Activated CD4-positive, alpha-beta T cell treated with anti-CD3 and anti-CD28 coated beads, Interleukin-10, Interleukin-2, amounts not matched to agents 100 ng/mL and 50 ng/mL, durations not matched to agents 16 hours and 8 hours (primary cell): Measurements from ENCODE around the gene INPP5E.

Experiments used
- DNase-seq: peaks from one replicate; pipeline ENCODE4 v3.0.0-alpha.2; 2020

INPP5E gene

GRCh38 chr9:136401173-136401922 lies 38.3 kb downstream of the INPP5E start:
- DNase-seq = no peak

DNA sequence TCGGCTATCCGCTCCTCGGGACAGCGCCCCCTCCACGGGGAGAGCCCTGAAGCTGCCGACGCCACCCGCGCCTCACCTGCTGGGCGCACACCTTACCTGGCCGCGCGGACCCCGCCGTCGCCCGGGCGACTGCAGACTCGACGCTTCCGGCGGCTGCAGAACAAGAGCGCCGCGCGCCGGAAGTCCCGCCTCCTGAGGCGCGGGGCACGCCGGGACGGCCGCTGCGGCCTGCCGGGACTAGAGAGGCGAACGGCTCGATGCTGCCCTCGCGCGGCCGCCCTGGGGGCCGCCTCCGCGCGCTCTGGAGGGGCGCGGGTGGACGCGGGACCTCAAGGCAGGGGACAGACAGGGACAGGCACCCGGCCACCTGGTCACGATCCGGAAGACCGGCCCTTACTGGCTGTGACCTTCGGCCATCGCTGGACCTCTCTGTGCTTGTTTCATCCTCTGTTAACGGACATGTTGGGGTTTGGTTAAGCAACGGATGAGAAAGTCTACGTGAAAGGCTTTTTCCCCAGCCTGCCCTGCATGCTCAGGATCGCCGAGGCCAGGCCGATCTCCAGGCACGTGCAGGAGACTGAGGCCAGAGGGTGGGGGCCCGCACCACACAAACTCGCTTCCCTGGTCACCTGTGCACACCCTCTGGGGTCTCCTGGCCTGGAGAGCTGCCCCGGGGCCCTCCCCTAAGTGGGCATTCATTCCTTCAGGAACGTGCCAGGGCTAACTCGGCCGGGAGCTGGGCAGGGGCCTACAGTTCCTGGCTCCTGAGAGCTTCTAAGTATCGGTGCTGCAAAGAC lies 39.4 kb downstream of the INPP5E start, which contains the start of gene SNAPC4:
TSS of gene SNAPC4 (minus strand) at position 133 of the 797 bp plus-strand sequence. CDS start 1,742 bp downstream, outside the sequence.
- DNase-seq = peak; percentile 95

DNA sequence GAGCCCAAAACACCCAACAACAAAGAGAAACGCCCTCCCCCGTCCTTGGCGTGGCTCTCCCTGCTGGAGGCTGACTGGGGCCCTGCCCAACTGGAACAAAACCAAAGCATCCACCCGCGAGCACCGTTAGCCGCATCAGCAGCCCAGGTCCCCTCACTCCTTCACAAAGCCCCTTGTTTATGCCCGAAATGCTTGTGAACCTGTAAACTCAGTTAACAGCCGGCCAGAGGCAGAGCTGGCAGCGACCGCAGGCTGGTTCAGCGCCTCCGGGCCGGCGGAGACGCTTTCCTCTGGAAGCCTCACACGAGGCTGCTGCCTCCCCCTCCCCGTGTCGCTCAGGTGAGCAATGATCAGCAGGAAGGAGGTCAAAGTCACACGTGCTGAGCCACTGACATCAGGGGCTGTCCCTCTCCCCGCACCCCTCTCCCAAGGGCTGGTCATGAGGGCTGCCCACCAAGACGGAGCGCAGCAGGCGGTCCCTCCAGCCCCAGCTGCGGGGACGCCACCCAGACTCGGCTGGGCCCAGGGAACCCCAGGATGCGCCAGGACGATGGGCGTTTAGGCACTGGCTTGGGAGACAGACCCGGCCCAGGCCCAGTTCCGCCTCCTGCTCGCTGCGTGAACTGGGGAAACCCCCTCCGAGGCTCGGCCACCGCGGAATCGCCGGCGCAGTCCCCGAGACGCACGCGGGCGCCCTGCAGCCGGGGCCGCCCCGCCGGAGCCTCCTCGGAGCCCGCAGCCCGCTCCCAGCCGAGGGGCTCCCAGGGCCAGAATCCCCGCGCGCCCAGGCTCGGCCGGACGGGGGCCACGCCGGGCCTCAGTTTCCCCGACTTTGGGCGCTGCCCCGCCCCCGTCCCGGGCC lies 40.2 kb downstream of the INPP5E start:
- DNase-seq = peak; percentile 52

DNA sequence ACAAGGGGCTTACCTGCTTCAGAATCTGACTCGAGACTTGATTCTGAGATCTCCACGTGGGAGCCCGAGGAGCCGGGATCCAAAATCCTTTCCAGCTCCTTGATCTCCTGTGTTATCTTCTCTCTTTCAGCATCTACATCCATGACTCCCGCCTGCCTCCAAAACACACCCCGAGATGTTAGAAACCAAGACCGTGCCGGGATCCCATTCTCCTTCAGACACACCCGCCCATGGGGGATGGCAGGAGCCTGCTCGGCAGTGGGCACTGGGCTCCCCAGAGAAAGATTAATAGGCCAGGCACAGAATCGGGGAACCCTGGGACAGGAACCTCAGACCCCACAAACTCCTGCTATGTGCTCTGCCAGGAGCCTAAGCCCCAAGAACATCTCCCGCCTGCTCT lies 41.4 kb downstream of the INPP5E start:
- DNase-seq = no peak

DNA sequence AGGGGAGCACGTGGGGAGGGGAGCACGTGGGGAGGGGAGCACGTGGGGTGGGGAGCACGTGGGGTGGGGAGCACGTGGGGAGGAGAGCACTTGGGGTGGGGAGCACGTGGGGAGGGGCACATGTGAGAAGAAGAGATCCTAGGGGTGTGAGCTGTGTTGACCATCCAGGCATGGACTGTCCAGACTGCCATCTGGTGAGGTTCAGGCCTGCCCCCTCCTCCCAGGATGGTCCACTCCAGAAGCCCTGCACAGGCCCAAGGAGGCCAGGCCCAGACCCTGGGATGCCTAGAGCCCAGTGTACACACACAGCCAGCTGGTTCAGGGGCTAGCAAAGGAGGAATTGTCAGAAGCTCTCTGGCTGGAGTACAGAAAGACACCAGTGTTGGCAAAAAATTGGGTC lies 42.0 kb downstream of the INPP5E start:
- DNase-seq = no peak

DNA sequence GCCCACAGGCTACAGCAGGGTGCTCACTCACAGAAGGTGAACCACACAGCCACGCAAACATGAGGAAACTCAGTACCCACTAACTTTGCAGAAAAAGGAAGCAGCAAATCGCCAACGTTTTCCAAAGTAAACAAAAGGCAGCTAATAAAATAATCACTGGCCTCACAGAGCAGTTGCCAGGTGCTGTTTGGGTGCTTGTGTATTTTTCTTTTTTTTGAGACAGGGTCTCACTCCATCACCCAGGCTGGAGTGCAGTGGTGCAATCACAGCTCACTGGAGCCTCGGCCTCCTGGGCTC lies 43.5 kb downstream of the INPP5E start:
- no peak for DNase-seq

DNA sequence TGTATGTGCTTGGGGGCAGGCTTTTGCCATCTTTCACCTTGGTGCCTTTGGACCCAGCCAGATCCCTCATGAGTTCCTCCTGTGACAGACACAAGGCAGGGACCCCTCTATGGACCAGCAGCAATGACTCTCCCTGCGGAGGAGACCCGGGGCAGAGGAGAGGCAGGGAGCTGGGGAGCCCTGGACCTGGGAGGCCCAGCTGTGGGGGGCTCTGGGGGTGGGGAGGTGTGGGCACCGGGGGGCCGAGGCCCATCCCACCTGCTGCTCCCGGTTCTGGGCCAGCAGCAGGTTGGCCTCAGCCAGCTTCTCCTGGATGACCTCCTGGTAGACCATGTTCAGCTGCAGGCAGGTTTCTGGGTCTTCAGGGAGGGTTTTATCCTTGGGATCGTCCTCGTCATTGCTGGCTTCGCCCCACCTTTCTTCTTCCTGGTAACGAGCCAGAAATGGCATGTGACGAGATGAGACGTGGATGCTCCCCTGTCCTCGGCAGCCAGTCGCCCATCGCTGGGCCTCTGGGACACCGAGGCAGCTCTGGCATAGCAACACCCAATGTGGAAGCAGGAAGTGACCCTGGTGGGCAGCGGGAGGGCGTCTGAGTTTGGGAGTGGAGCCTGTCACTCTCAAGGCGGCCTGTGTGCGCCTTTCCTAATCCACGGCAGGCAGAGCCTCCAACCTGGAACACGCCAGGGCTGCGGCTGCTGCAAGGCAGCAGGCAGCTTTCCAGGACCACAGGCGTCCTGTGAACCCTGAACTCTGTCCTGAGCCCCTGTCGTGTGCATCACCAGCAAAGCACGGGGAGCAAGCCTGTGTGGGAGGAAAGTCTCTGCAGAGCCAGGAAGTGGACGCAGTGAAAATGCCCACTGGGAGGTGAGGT lies 44.1 kb downstream of the INPP5E start:
- DNase-seq = no peak

- no peak for DNase-seq
Measured at GRCh38 chr9:136395020-136395340, 44.7 kb downstream of the INPP5E start.

DNA sequence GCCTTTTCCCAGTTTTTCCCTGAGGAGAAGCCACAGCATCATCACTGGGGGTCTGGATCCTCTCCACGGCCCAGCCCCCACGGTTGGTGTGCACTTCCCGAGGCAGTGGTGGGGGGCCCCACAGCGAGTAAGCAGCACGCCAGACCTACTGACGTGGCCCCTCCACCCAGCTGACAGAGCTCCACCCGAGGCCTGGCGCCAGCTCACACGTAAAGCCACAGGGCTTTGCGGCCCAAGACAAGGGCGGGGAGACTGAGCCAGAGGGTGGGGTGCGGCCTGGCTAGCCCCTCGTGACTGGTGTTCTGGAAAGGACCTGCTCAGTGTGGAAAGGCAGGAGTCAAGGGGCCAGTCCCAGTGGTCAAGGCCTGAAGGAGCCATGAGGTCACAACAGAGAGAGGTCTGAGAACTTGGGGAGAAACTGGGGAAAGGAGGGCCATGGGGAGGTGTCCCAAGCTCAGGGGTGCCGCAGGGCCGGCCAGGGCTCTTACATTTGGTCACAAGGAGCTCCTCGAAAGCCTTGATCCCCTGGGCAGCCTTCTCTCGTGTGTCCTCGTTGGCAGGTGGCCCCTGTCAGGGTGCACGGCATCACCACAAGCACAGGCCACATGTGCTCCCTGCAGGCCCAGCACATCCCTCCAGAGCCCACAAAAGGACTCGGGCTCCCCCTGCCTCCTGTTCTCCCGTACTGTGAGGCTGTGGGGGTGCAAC lies 45.2 kb downstream of the INPP5E start:
- DNase-seq = no peak

DNA sequence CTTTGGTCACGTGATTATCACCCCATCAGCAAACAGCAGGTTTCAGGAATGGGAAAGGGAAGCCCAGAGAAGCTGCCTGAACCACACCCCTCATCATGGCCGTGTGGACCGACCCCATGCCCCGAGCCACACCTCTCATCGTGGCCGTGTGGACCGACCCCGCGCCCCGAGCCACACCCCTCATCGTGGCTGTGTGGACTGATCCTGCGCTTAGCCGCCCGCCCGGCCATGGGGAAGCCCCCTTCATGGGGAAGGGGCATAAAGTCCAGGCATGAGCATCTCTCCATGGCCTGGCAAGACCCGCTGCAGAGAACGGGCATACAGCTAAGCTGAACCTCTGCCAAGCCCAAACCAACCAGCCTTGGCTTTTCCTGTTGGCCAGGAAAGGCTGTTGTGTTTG lies 46.1 kb downstream of the INPP5E start:
- no peak for DNase-seq

DNA sequence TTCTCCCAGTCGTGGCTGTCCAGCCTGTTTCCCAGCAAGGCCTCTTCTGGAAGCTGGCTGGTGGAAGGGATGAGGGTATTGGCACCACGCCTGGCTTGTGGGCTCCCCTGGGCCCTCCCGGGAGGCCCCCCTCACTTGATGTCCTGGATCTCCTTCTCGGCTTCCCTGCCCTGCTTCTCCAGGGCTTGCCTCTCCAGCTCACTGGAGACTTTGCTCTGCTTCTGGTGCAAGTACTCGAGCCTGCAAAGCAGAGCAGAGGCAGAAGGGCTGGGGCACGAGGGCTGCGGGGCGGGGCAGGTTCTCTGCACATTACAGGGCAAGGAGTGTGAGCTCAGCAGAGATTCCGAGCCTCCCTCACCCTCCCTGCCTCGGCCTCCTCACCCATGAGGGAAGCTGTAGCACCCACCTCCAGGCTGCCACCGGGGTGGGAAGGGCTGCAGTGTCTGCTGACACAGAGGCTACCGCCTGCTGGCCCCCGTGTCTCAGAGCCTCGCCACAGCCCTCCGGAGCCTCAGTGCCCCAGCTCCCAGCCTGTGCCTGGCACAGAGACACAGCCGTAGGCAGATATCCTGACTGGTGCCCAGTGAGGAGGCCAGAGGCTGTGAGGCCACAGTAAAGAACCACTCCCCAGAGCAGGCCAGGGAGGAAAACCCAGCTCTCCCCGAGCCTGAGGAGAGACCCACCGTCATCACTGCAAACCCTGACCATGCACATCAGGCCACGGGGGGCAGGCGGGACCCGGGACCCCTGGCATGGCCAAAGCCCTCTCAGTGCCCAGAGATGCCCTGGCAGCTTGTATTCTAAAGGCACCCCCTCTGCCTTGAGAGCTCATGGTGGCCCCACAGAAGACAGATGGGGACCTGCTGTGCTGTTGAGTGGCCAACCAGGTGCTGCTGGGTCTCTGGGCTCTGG lies 46.9 kb downstream of the INPP5E start:
- no peak for DNase-seq

DNA sequence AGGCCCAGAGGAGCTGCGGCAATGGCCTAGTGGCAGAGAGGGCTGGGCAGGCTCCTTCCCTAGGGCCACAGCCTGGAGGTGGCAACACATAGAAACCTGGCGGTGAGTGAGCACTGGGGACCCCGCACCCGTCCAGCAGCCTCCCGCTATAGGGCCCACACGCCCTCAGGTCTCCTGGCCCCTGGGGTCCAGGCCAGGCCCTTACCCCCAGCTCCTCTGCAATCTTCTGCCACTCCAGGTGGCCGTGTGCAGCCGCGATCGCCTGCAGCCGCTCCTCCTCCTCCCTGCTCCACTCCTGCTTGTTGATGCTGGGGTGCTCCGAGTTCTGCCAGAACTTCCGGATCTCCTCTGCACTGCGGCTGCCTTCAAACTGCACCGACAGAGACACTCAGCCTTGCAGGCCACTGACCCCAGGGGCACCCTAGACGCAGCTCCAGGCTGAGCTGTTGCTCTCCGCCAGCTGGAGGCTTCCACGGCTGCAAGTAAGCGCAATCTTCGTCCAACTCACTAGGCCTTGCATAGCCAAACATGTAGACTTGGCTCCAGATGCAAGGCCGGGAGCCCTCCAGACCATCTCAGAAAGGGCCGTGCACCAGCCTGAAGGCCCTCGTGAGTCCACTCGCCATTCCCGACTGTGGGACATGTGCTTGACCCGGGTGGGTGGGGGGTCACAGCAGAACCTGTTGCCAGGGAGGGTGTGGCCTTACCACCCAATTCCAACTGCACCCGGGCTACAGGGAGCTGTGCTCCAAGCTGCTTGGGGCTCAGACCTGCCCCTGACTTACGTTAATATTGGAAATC lies 47.7 kb downstream of the INPP5E start:
- DNase-seq = no peak

- no peak for DNase-seq
Measured at GRCh38 chr9:136389396-136389795, 50.2 kb downstream of the INPP5E start.

- no peak for DNase-seq
Measured at GRCh38 chr9:136387217-136387616, 52.4 kb downstream of the INPP5E start.

DNA sequence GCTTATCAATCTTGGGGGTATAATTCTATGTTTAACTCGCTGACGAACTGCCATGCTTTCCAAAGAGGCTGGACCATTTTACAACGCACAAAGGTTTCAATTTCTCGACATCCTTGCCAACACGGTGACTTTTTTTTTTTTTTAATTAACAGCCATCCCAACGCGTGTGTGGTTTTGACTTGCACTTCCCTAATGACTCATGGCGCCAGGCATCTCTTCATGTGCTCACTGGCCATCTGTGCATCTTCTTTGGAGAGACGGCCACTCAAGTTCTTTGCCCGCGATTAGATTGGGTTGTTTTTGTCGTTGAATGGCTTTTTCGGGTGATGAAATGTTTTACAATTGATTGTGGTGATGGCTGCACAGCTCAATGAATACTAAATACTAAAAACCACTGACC lies 53.6 kb downstream of the INPP5E start:
- peak; percentile 43 for DNase-seq

DNA sequence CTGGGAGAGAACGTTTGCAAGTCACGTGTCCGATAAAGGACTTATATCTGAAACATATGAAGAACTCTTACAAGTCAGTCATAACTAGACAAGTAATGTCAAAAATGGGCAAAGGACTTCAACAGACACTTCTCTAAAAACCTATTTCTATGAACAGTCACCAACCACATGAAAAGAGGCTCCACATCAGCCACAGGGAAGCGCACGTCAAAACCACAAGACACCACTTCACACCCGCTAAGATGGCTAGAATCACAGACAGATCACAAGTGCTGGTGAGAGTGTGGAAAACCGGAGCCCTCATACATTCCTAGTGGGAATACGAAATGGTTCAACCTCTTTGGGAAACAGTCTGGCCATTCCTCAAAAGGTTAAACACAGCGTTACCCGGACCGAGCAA lies 54.6 kb downstream of the INPP5E start:
- no peak for DNase-seq

- no peak for DNase-seq
Measured at GRCh38 chr9:136383436-136383835, 56.2 kb downstream of the INPP5E start.

DNA sequence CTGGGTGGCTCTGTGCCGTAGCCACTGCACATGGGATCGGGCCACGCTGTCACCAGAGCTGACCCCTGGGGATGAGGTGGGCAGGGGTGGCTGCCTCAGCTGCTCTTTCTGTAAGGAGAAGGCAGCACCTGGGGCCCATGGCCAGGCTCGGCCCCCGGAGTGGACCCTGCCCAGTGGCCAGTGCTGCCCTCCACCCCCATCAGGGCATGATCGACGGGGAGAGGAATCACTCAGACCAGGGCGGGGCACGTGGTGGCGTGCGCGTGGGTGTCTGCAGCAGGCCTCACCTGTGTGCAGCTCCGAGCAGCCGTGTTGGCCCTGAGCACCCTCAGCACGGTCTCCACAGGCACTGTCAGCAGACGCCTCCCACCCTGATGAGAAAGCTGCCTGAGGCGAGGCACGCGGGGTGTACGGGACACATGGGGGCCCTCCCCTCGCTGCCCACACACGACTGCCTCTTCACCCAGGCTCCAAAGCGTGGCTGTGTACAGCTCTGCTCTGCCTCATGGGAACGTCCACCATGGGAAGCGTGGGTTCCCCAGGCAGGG lies 57.6 kb downstream of the INPP5E start:
- no peak for DNase-seq

DNA sequence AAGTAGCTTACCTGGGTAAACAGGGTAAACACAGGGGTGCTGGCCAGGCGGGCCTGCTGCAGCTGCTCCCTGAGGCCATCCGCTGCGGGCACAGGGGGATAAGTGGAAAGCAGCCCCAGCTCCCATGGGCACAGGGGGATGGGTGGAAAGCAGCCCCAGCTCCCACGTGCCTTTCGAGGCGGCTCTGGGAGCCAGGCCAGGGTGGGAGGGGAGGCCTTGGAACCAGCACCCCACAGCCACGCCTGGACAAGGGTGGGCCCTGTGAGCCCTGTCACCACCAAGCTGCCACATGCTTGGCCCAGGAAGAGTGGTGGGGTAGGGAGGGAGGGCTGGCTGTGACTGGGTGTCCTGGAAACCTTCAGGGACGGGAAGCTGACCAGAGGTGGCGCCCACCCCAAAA lies 58.3 kb downstream of the INPP5E start:
- DNase-seq = no peak

GRCh38 chr9:136380381-136380780 lies 59.3 kb downstream of the INPP5E start:
- no peak for DNase-seq
